Left renal cortex interstitium (tissue), 4 donors: ENCODE measurements around the gene RNF31. TPM values are rescaled to one million over a fixed set of nuclear protein-coding genes. Genes with fewer than 3 reads are reported as not detected.
A peak's percentile ranks its signal among the peaks of the same experiment; 100 is the strongest.

Experiments
- DNase-seq, 4 donors: peaks; one replicate each; pipeline ENCODE4 v3.0.0-alpha.2; 2013; ENCODE audit warnings: low read depth in 4 of 4, low spot score in 2 of 4, missing footprints in 1 of 4
- polyA plus RNA-seq, 4 donors: library from polyadenylated mRNA; unstranded; fragments of 120-200 nt; gene quantifications; one replicate each; pipeline ENCODE4 v1.2.1, GENCODE V29; 2013; ENCODE audit not compliant: insufficient read length in 4 of 4

Gene RNF31
- polyA plus RNA-seq, 4 donors = 43.6 to 60.2 (median 57.7) TPM

GRCh38 chr14:24155100-24155499, 7.8 kb downstream of the RNF31 start:
- no peak for DNase-seq

DNA sequence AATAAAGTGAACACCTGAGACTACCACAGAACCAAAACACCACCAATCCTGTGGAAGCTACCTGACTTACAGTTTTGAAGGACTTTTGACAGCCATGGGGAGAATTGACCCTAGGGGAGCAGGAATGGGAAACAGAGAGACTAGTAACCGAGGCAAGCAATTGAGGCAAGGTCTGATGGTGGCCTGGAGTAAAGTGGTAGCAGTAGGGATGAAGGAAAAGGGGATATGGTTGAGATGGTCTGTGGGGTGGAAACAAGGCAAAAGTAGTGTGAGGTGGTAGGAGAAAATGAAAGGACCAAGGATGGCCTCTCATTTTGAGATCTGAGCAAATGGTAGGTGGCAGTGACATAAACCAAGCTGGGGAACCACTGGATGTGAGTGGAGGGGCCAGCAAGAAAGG, 9.5 kb downstream of the RNF31 start:
- DNase-seq = no peak

- no peak for DNase-seq
Measured at GRCh38 chr14:24157331-24157730, 10.0 kb downstream of the RNF31 start.

DNA sequence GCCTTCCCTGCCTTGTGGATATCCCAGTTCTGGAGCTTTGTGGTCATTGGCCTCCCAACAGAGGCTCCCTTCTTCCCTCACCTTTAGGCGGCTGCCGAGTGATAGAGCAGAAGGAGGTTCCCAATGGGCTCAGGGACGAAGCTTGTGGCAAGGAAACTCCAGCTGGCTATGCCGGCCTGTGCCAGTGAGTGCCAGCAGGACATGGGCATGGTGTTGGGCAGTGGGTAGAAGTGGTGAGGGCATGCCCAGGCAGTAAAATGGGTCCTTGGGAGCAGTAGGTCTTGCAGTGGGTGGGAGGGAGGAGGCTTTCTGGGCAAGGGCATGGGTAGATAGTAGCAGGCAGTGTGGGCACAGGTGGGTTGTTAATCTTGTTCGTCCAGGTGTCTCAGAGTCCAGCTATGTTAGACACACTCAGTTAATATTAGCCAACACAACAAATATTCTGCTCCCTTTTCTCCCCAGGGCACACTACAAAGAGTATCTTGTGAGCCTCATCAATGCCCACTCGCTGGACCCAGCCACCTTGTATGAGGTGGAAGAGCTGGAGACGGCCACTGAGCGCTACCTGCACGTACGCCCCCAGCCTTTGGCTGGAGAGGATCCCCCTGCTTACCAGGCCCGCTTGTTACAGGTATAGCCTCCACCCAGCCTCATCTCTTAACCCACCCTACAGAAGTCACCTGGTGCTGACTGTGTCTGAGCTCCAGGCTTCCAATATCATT, 12.6 kb downstream of the RNF31 start:
- DNase-seq = no peak

DNA sequence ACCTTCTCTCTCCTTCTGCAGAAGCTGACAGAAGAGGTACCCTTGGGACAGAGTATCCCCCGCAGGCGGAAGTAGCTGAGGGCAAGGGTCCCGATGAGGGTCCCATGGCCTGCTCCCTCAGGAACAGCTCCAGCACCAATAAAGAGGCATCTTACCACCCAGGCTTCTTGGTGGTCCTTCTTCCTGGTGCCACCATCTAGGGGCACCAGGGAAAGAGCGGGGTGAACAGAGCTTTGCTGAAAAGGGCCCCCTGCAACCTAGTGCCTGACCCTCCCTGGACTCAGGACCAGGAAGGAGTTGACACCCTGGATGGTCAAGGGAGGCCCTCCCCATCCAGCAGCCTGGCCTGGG, 13.2 kb downstream of the RNF31 start:
- DNase-seq = no peak

- DNase-seq = peak; percentile 91 to 96 (median 92)
Measured at GRCh38 chr14:24160850-24161804, 13.8 kb downstream of the RNF31 start, which contains the start of gene IRF9. Gene IRF9, plus strand, starts transcription at chr14:24161265. Its CDS starts 880 bp downstream, at chr14:24162145.

GRCh38 chr14:24162093-24162492, 14.8 kb downstream of the RNF31 start:
- no peak for DNase-seq

GRCh38 chr14:24164518-24164991, 17.3 kb downstream of the RNF31 start:
- no peak for DNase-seq

GRCh38 chr14:24165785-24166184, 18.5 kb downstream of the RNF31 start:
- no peak for DNase-seq

- no peak for DNase-seq
Measured at GRCh38 chr14:24167469-24168114, 20.3 kb downstream of the RNF31 start.

DNA sequence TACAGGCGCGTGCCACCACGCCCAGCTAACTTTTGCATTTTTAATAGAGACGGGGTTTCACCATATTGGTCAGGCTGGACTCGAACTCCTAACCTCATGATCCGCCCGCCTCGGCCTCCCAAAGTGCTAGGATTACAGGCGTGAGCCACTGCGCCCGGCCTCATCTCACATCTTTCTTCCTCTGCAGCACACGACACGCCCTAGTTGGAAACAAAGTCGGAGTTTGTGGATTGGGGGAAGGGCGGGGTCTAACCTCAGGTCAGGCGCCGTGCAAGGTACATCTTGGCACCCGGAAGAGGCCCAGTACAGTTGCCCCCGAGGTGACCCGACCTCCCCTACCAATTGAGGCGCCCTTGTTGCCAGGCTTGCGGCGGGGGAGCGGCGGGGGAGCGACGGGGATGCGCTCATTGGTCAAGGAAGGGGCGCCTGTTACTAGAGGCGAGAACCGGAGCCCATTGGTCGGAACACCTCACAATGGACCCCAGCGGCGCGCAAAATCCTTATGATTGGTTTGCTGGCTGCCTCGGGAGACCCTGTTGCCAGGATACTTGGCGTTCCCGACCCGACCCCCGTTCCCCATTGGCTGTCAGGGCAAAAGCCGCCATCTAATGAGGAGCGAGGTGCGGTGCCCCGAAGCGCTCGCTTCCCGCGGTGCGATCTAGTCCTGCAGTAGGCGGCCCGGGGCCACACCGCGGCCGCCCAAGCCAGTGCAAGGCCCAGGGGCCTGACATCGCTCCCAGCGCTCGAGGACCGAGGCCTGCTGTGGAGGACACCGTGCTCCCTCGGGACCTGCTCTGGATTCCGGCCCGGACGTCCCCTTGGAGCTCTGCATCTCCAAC, 24.3 kb downstream of the RNF31 start, which contains the start of gene REC8:
Gene REC8, plus strand, starts transcription at position 659 of the 839 bp plus-strand sequence. CDS start 473 bp downstream, outside the sequence.
- peak; percentile 77 to 92 (median 81) for DNase-seq

DNA sequence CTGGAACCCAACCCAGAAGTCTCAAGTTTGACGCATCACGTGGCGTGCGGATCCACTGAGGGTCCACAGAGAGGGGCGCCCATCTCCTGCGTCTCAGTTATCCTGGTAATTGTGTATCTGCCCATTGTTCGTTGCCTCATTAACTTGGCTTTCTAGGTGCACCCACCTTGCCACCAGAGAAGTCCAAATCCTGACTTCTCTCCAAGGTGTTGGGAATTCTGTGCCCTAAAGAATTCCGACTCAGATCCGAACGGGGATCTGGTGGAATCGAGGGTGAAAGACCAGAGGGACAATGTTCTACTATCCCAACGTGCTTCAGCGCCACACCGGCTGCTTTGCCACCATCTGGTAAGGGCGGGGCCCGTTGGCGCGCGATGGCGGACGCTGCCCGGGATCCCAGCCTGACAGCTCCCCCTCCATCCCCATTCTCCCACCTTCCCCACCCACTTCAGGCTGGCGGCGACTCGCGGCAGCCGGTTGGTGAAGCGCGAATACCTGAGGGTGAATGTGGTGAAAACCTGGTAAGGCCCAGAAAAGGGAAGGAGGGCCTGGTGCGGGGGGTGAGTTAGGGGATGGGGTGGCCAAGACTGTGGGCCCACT, 25.1 kb downstream of the RNF31 start:
- DNase-seq = no peak

DNA sequence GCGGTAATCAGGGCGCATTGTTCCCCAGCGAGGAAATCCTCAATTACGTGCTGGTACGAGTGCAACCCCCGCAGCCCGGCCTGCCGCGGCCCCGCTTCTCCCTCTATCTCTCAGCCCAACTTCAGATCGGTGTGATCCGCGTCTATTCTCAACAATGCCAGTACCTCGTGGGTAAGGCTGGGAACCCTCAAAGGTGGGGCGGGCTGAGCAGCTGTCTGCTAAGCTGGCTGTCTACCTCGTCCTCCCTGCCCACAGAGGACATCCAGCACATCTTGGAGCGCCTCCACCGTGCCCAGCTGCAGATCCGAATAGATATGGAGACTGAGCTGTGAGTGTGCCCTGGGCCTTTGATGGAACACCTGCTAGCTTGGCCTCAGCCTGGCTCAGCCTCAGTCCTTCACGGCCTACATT, 25.6 kb downstream of the RNF31 start:
- DNase-seq = no peak

- no peak for DNase-seq
Measured at GRCh38 chr14:24176599-24176998, 29.3 kb downstream of the RNF31 start.

- DNase-seq = no peak
Measured at GRCh38 chr14:24177041-24177825, 29.9 kb downstream of the RNF31 start.

- no peak for DNase-seq
Measured at GRCh38 chr14:24177891-24178290, 30.6 kb downstream of the RNF31 start.

- no peak for DNase-seq
Measured at GRCh38 chr14:24178399-24179178, 31.3 kb downstream of the RNF31 start.
